Kidney (tissue), 14 donors: Measurements from ENCODE around the gene MYO7A. TPM values are rescaled to one million over a fixed set of nuclear protein-coding genes. Genes with fewer than 3 reads are reported as not detected.

Source experiments
- DNase-seq, 5 donors: peaks; one replicate each; pipeline ENCODE4 v3.0.0-alpha.2; 2013 to 2020
- FAIRE-seq: peaks from 2 replicates; lab custom pipeline; 2012; peaks lifted over from hg19 to GRCh38; lab: Jason Lieb, UNC
- H3K27ac ChIP-seq, 2 donors: one replicate each; pipeline ENCODE4 v1.7.0; 2013; ENCODE audit warnings: low read depth in 2 of 2, low read length in 2 of 2, inconsistent platforms in 1 of 2
- H3K27me3 ChIP-seq: one replicate; pipeline ENCODE4 v1.7.1; 2013; ENCODE audit warnings: low read length, inconsistent platforms; ENCODE audit not compliant: control insufficient read depth, insufficient read depth
- H3K36me3 ChIP-seq, 3 donors: one replicate each; pipeline versions ENCODE4 v1.7.0 to v1.7.1; 2013; ENCODE audit warnings: low read length in 3 of 3, control low read depth in 1 of 3, inconsistent platforms in 1 of 3; ENCODE audit not compliant: insufficient read depth in 3 of 3, control insufficient read depth in 2 of 3
- H3K4me1 ChIP-seq, 3 donors: one replicate each; pipeline versions ENCODE4 v1.7.0 to v1.7.1; 2013; ENCODE audit warnings: low read length in 3 of 3, inconsistent platforms in 1 of 3, low read depth in 1 of 3; ENCODE audit not compliant: control insufficient read depth in 2 of 3, insufficient read depth in 2 of 3
- H3K4me3 ChIP-seq, 3 donors: one replicate each; pipeline versions ENCODE4 v1.7.0 to v1.8.1; 2013; ENCODE audit warnings: low read length in 3 of 3, control low read depth in 1 of 3, inconsistent platforms in 1 of 3
- H3K9ac ChIP-seq, 3 donors: one replicate each; pipeline versions ENCODE4 v1.7.0 to v1.7.1; 2013; ENCODE audit warnings: low read length in 3 of 3, control low read depth in 1 of 3, inconsistent platforms in 1 of 3
- H3K9me3 ChIP-seq, 3 donors: one replicate each; pipeline versions ENCODE4 v1.7.0 to v1.7.1; 2013; ENCODE audit warnings: low read length in 3 of 3, control low read depth in 1 of 3, inconsistent platforms in 1 of 3; ENCODE audit not compliant: control insufficient read depth in 2 of 3, insufficient read depth in 1 of 3
- intact Hi-C: fragments of 100-400 bp; cut with DNase I; formaldehyde crosslinking; loops from one replicate; pipeline ENCODE4 v1.11.1; 2022
- polyA plus RNA-seq: library from polyadenylated mRNA; stranded (reverse); fragments of 350-450 nt; fragmentation: Illumina TruSeq; extraction: RNeasy Lipid Tissue Mini Kit (QIAGEN cat#74804); gene quantifications from one replicate; pipeline ENCODE4 v1.2.3, GENCODE V29; 2014; ENCODE audit warnings: low read depth, low replicate concordance; ENCODE audit not compliant: insufficient read depth
- total RNA-seq: library from RNA; stranded (reverse); fragmentation: NEBNext Ultra II Directional; extraction: Animal tissue kit (Norgen Biotek cat#: 25700); gene quantifications from one replicate; pipeline ENCODE4 v1.2.1, GENCODE V29; 2021
- TF ChIP-seq, protein P1 (sequence below): IDR thresholded peaks from 3 replicates; pipeline ENCODE4 v1.5.1; 2012; ENCODE audit warnings: mild to moderate bottlenecking, moderate library complexity, borderline replicate concordance; ENCODE audit not compliant: insufficient read depth; ENCODE audit errors: extremely low read depth
- donor health status: control.
- donor health status: control.
- donor health status: control.
- donor health status: control.
- donor health status: control.
- donor health status: DM: yes; HTN: yes; CAD: no.
- donor health status: Normal renal cell carcinoma (clear cell type).

Gene MYO7A
- total and polyA plus RNA-seq, 2 donors from 2014 or later: 6.1 to 10.7 TPM

DNA sequence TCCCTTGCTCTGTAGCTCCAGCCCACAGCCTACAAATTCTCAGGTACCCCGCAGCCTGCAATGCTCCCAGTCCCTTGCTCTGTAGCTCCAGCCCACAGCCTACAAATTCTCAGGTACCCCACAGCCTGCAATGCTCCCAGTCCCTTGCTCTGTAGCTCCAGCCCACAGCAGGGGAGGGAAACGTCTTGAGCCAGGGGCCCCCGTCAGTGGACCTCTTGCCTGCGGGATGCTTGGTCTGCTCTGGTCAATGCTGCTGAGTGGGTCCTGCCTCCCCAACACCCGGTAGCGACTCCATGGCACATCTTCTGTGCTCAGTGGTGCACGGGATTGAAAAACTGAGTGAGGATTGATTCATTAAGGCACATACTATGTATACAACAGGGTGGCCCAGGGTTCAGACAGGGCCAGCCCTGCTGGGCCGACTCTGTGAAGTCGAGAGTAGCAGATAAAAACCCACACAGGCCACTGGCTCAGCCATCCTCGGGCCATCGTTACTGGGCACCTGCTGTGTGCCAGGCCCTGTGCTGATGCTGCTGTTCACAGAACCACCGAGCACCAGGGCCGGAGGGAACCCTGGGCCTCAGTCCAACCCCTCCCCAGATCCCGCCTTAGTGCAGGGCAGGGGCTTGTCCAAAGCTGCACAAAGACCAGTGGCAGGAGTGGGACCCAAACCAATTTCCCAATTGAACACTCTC, 69.7 kb downstream of the MYO7A start:
- no peak overlapping the region for H3K9ac ChIP-seq
- intact Hi-C loops: loop anchor here (10.0 kb wide), 1 partner anchor 337 kb away; no protein-coding TSS in a partner anchor
- TF ChIP-seq, protein P1, sequence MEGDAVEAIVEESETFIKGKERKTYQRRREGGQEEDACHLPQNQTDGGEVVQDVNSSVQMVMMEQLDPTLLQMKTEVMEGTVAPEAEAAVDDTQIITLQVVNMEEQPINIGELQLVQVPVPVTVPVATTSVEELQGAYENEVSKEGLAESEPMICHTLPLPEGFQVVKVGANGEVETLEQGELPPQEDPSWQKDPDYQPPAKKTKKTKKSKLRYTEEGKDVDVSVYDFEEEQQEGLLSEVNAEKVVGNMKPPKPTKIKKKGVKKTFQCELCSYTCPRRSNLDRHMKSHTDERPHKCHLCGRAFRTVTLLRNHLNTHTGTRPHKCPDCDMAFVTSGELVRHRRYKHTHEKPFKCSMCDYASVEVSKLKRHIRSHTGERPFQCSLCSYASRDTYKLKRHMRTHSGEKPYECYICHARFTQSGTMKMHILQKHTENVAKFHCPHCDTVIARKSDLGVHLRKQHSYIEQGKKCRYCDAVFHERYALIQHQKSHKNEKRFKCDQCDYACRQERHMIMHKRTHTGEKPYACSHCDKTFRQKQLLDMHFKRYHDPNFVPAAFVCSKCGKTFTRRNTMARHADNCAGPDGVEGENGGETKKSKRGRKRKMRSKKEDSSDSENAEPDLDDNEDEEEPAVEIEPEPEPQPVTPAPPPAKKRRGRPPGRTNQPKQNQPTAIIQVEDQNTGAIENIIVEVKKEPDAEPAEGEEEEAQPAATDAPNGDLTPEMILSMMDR: no peak
- no peaks in the 10 kb centered on the region for H3K9me3 ChIP-seq
- peaks cover 0 to 3% (median 2%) of the 10 kb centered on the region in 3 donors for H3K36me3 ChIP-seq
- no peaks in the 10 kb centered on the region for H3K4me1 ChIP-seq
- H3K27me3 ChIP-seq: no peaks in the 10 kb centered on the region
- no peak for FAIRE-seq
- peak in 1 of 5 donors; percentile 64 for DNase-seq
- no peak overlapping the region for H3K27ac ChIP-seq
- H3K4me3 ChIP-seq: no peak overlapping the region

DNA sequence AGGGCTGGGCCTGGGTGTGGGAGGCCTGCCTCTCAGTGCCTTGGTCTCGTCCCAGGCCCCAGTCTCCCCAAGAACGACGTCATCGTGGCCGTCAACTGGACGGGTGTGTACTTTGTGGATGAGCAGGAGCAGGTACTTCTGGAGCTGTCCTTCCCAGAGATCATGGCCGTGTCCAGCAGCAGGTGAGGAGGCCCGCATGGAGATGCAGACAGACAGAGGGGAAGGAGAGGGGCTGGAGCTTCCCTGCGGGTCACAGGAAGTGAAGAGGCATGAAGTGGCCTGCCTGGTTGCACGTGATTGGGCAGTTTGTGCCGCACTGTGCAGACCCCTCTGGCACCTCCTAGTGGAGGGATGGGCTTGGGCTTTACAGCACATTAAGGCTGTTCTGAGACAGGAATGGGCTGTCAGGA, 70.4 kb downstream of the MYO7A start:
- intact Hi-C loops: loop anchor here (10.0 kb wide), 1 partner anchor 336 kb away; no protein-coding TSS in a partner anchor
- no peaks in the 10 kb centered on the region for H3K9me3 ChIP-seq
- FAIRE-seq: no peak

DNA sequence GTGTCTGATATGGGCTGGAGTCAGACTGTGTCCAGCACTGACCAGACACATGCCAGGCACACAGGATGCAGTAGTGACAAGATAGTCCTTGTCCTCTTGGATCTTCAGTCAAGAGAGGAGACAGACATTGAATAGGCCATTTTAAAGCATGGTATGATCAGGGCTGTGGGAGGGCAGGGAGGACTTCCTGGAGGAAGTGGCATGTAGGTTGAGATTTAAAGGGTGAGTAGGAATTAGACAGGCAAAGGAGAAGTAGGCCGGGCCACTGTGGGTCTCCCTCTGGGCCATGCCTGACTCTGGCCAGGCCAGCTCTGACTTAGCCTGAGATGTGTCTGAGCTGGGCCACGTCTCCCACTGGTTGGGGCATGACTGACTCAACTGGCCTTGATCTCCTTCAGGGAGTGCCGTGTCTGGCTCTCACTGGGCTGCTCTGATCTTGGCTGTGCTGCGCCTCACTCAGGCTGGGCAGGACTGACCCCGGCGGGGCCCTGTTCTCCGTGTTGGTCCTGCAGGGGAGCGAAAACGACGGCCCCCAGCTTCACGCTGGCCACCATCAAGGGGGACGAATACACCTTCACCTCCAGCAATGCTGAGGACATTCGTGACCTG, 71.2 kb downstream of the MYO7A start:
- H3K27me3 ChIP-seq: no peaks in the 10 kb centered on the region
- no peak for FAIRE-seq
- intact Hi-C loops: loop anchor here (10.0 kb wide), 1 partner anchor 336 kb away; no protein-coding TSS in a partner anchor

More for the DNA sequence above, 70.4 kb downstream of the MYO7A start:
- TF ChIP-seq, protein P1: no peak
- H3K27ac ChIP-seq: no peak overlapping the region
- H3K36me3 ChIP-seq: peaks cover 0 to 2% (median 0%) of the 10 kb centered on the region in 3 donors
- no peaks in the 10 kb centered on the region for H3K4me1 ChIP-seq
- no peak overlapping the region for H3K9ac ChIP-seq
- no peaks in the 10 kb centered on the region for H3K27me3 ChIP-seq
- DNase-seq: peak in 1 of 5 donors; percentile 54
- H3K4me3 ChIP-seq: no peak overlapping the region

More for the DNA sequence above, 71.2 kb downstream of the MYO7A start:
- Histone ChIP-seq H3K9ac (no peak overlapping the region), H3K4me3 (no peak overlapping the region), H3K27ac (no peak overlapping the region), H3K4me1 (no peaks in the 10 kb centered on the region), H3K9me3 (no peaks in the 10 kb centered on the region), H3K36me3 (peaks cover 0 to 2% (median 0%) of the 10 kb centered on the region in 3 donors)
- TF ChIP-seq, protein P1: no peak
- DNase-seq: peak in 1 of 5 donors; percentile 58
